Measurements from ENCODE around the gene HMGB1. TPM values are rescaled to one million over a fixed set of nuclear protein-coding genes. Genes with fewer than 3 reads are reported as not detected.

HMGB1 gene
- total RNA-seq, 1 donor from 2014 or later = 476 TPM

GRCh38 chr13:30479154-30479882 is 13.6 kb upstream of the HMGB1 start:
- Mint-ChIP-seq H3K4me1 (peaks cover 10% of the 10 kb centered on the region), H3K27ac (no peak overlapping the region), H3K27me3 (ENCODE audit: low read depth) (no peaks in the 10 kb centered on the region), H3K36me3 (no peaks in the 10 kb centered on the region), H3K9me3 (no peaks in the 10 kb centered on the region), H3K4me3 (no peak overlapping the region)
- TF ChIP-seq CTCF (IDR thresholded peaks at IDR 0.05; ENCODE audit: unreplicated experiment) = no peak
- no peak for DNase-seq (ENCODE audit: low spot score in 2 of 2, unreplicated experiment in 2 of 2)

GRCh38 chr13:30477346-30478195 is 11.8 kb upstream of the HMGB1 start:
- Mint-ChIP-seq H3K27me3 (ENCODE audit: low read depth) (no peaks in the 10 kb centered on the region), H3K27ac (no peak overlapping the region), H3K9me3 (no peaks in the 10 kb centered on the region), H3K36me3 (no peaks in the 10 kb centered on the region), H3K4me3 (no peak overlapping the region), H3K4me1 (peaks cover 10% of the 10 kb centered on the region)
- no peak for TF ChIP-seq CTCF (IDR thresholded peaks at IDR 0.05; ENCODE audit: unreplicated experiment)
- DNase-seq (ENCODE audit: low spot score in 2 of 2, unreplicated experiment in 2 of 2) = no peak

GRCh38 chr13:30473675-30474074 is 7.9 kb upstream of the HMGB1 start:
- DNase-seq (ENCODE audit: low spot score in 2 of 2, unreplicated experiment in 2 of 2) = no peak
- Mint-ChIP-seq H3K4me1 (no peaks in the 10 kb centered on the region), H3K27me3 (ENCODE audit: low read depth) (no peaks in the 10 kb centered on the region), H3K27ac (no peak overlapping the region), H3K9me3 (no peaks in the 10 kb centered on the region), H3K4me3 (no peak overlapping the region), H3K36me3 (no peaks in the 10 kb centered on the region)
- no peak for TF ChIP-seq CTCF (IDR thresholded peaks at IDR 0.05; ENCODE audit: unreplicated experiment)

GRCh38 chr13:30466841-30467252 is 1.1 kb upstream of the HMGB1 start:
- H3K27ac Mint-ChIP-seq = no peak overlapping the region
- H3K27me3 Mint-ChIP-seq (ENCODE audit: low read depth) = peaks cover 3% of the 10 kb centered on the region
- H3K4me3 Mint-ChIP-seq = peak overlapping the region; percentile 94
- TF ChIP-seq CTCF (IDR thresholded peaks at IDR 0.05; ENCODE audit: unreplicated experiment) = no peak
- no peak for DNase-seq (ENCODE audit: low spot score in 2 of 2, unreplicated experiment in 2 of 2)
- no peaks in the 10 kb centered on the region for H3K9me3 Mint-ChIP-seq
- peaks cover 6% of the 10 kb centered on the region for H3K36me3 Mint-ChIP-seq
- H3K4me1 Mint-ChIP-seq = peaks cover 31% of the 10 kb centered on the region

- Mint-ChIP-seq H3K27me3 (ENCODE audit: low read depth) (peaks cover 3% of the 10 kb centered on the region), H3K4me3 (peak overlapping the region; percentile 94), H3K4me1 (peaks cover 33% of the 10 kb centered on the region), H3K9me3 (no peaks in the 10 kb centered on the region), H3K27ac (peak overlapping the region; percentile 100), H3K36me3 (peaks cover 8% of the 10 kb centered on the region)
- no peak for DNase-seq (ENCODE audit: low spot score in 2 of 2, unreplicated experiment in 2 of 2)
- no peak for TF ChIP-seq CTCF (IDR thresholded peaks at IDR 0.05; ENCODE audit: unreplicated experiment)
Measured at GRCh38 chr13:30466358-30466714, 600 bp upstream of the HMGB1 start.
